Measurements from ENCODE around the gene MKLN1.

DNA sequence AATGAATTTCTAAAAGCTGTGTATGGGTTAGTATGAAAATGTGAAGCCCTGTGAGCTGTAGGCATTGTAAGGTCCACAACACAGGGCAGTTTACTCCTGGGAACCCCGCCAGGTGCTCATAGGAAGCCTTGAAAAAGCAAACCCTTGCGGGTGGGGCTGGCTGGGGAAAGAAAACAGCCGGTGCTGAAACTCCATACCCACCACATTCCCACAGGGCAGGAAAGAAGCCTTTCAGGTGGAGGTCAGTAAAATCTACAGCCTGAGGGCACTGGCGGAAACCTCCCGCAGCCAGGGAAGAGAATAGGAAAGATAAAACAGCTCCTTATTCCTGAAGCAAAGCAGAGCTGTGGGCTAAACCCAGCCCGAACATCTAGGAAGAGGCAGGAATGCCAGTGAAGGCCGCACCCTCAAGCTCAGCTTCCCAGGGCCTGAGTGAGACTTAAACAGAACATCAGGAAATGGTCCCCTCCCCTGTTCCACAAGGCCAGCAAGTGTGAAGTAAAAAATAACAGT lies 194.0 kb downstream of the MKLN1 start:
- TF ChIP-seq, protein P1, sequence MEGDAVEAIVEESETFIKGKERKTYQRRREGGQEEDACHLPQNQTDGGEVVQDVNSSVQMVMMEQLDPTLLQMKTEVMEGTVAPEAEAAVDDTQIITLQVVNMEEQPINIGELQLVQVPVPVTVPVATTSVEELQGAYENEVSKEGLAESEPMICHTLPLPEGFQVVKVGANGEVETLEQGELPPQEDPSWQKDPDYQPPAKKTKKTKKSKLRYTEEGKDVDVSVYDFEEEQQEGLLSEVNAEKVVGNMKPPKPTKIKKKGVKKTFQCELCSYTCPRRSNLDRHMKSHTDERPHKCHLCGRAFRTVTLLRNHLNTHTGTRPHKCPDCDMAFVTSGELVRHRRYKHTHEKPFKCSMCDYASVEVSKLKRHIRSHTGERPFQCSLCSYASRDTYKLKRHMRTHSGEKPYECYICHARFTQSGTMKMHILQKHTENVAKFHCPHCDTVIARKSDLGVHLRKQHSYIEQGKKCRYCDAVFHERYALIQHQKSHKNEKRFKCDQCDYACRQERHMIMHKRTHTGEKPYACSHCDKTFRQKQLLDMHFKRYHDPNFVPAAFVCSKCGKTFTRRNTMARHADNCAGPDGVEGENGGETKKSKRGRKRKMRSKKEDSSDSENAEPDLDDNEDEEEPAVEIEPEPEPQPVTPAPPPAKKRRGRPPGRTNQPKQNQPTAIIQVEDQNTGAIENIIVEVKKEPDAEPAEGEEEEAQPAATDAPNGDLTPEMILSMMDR (IDR thresholded peaks at IDR 0.05), result no peak
- no peak for TF ChIP-seq POLR2AphosphoS5 (IDR thresholded peaks at IDR 0.05)
